ENCODE measurements around the gene CRBN.

CRBN gene

GRCh38 chr3:3110299-3110630 lies 69.2 kb downstream of the CRBN start, which contains the start of gene IL5RA:
IL5RA (minus strand) TSS chr3:3110374; CDS start chr3:3104984, 5,390 bp downstream.
- no peak for DNase-seq (ENCODE audit: low read depth in 2 of 2)

GRCh38 chr3:3109407-3110298 lies 69.8 kb downstream of the CRBN start:
- DNase-seq (ENCODE audit: low read depth in 2 of 2), result no peak

- no peak for DNase-seq (ENCODE audit: low read depth in 2 of 2)
Measured at GRCh38 chr3:3107858-3108257, 71.6 kb downstream of the CRBN start.

- no peak for DNase-seq (ENCODE audit: low read depth in 2 of 2)
Measured at GRCh38 chr3:3107181-3107580, 72.3 kb downstream of the CRBN start.

GRCh38 chr3:3105815-3106214 lies 73.7 kb downstream of the CRBN start:
- no peak for DNase-seq (ENCODE audit: low read depth in 2 of 2)

- no peak for DNase-seq (ENCODE audit: low read depth in 2 of 2)
Measured at GRCh38 chr3:3105246-3105645, 74.2 kb downstream of the CRBN start.

GRCh38 chr3:3102751-3103150 lies 76.7 kb downstream of the CRBN start:
- DNase-seq (ENCODE audit: low read depth in 2 of 2), result no peak

- DNase-seq (ENCODE audit: low read depth in 2 of 2), result no peak
Measured at GRCh38 chr3:3101660-3102458, 77.6 kb downstream of the CRBN start.
